ENCODE measurements around the gene ADARB2.

The ADARB2 gene

GRCh38 chr10:1293636-1294435, 443.5 kb downstream of the ADARB2 start:
- no peak overlapping the region for H3K4me3 ChIP-seq (ENCODE audit: low read length)
- no peaks in the 10 kb centered on the region for H3K9me3 ChIP-seq (ENCODE audit: control insufficient read depth, insufficient read depth, low read length)
- no peaks in the 10 kb centered on the region for H3K4me1 ChIP-seq (ENCODE audit: control insufficient read depth, low read length)
- no peaks in the 10 kb centered on the region for H4K20me1 ChIP-seq (ENCODE audit: control insufficient read depth, insufficient read depth, low read depth, low read length)
- H3K27me3 ChIP-seq (ENCODE audit: control insufficient read depth, low read length) = peaks cover 18% of the 10 kb centered on the region; the same call in 1 of the 2 replicates
- H3F3A ChIP-seq (ENCODE audit: control insufficient read depth, insufficient read depth) = no peaks in the 10 kb centered on the region
- no peak overlapping the region for H3K4me2 ChIP-seq (ENCODE audit: low read length)
- no peaks in the 10 kb centered on the region for H3K79me2 ChIP-seq (ENCODE audit: control insufficient read depth, low read length)
- no peak for TF ChIP-seq EZH2phosphoT487 (IDR thresholded peaks at IDR 0.05; ENCODE audit: borderline replicate concordance, low read length)
- TF ChIP-seq CTCF (IDR thresholded peaks at IDR 0.05; ENCODE audit: low read depth, low read length, poor library complexity, severe bottlenecking) = no peak
- no peak overlapping the region for H3K27ac ChIP-seq (ENCODE audit: low read depth, low read length)
- H3K36me3 ChIP-seq (ENCODE audit: control insufficient read depth, low read length) = no peaks in the 10 kb centered on the region
- H3K9me2 ChIP-seq (replicated peaks; ENCODE audit: control insufficient read depth, low read length) = no peaks in the 10 kb centered on the region

GRCh38 chr10:1293157-1293556, 444.2 kb downstream of the ADARB2 start:
- Histone ChIP-seq H3K4me3 (ENCODE audit: low read length) (no peak overlapping the region), H3K27ac (ENCODE audit: low read depth, low read length) (no peak overlapping the region), H3K9me3 (ENCODE audit: control insufficient read depth, insufficient read depth, low read length) (no peaks in the 10 kb centered on the region), H3F3A (ENCODE audit: control insufficient read depth, insufficient read depth) (no peaks in the 10 kb centered on the region), H3K4me2 (ENCODE audit: low read length) (no peak overlapping the region), H3K4me1 (ENCODE audit: control insufficient read depth, low read length) (0 out of 2 replicates have a peak, but pooled peaks cover 2% of the 10 kb centered on the region), H4K20me1 (ENCODE audit: control insufficient read depth, insufficient read depth, low read depth, low read length) (no peaks in the 10 kb centered on the region), H3K9me2 (replicated peaks; ENCODE audit: control insufficient read depth, low read length) (no peaks in the 10 kb centered on the region), H3K27me3 (ENCODE audit: control insufficient read depth, low read length) (peaks cover 21% of the 10 kb centered on the region; the same call in 1 of the 2 replicates), H3K79me2 (ENCODE audit: control insufficient read depth, low read length) (no peaks in the 10 kb centered on the region), H3K36me3 (ENCODE audit: control insufficient read depth, low read length) (no peaks in the 10 kb centered on the region)
- TF ChIP-seq CTCF (IDR thresholded peaks at IDR 0.05; ENCODE audit: low read depth, low read length, poor library complexity, severe bottlenecking) (no peak), EZH2phosphoT487 (IDR thresholded peaks at IDR 0.05; ENCODE audit: borderline replicate concordance, low read length) (no peak)

GRCh38 chr10:1292611-1293031, 444.7 kb downstream of the ADARB2 start:
- H3F3A ChIP-seq (ENCODE audit: control insufficient read depth, insufficient read depth) = no peaks in the 10 kb centered on the region

More at GRCh38 chr10:1292611-1293031, 444.7 kb downstream of the ADARB2 start:
- TF ChIP-seq CTCF (IDR thresholded peaks at IDR 0.05; ENCODE audit: low read depth, low read length, poor library complexity, severe bottlenecking) = no peak
- Histone ChIP-seq H3K9me2 (replicated peaks; ENCODE audit: control insufficient read depth, low read length) (no peaks in the 10 kb centered on the region), H4K20me1 (ENCODE audit: control insufficient read depth, insufficient read depth, low read depth, low read length) (no peaks in the 10 kb centered on the region), H3K27me3 (ENCODE audit: control insufficient read depth, low read length) (peaks cover 21% of the 10 kb centered on the region; the same call in 1 of the 2 replicates), H3K79me2 (ENCODE audit: control insufficient read depth, low read length) (no peaks in the 10 kb centered on the region), H3K4me2 (ENCODE audit: low read length) (no peak overlapping the region), H3K36me3 (ENCODE audit: control insufficient read depth, low read length) (no peaks in the 10 kb centered on the region), H3K27ac (ENCODE audit: low read depth, low read length) (no peak overlapping the region), H3K4me1 (ENCODE audit: control insufficient read depth, low read length) (peaks cover 6% of the 10 kb centered on the region; the same call in 1 of the 2 replicates), H3K9me3 (ENCODE audit: control insufficient read depth, insufficient read depth, low read length) (no peaks in the 10 kb centered on the region), H3K4me3 (ENCODE audit: low read length) (no peak overlapping the region)

Data from DOHH2 (cell line).